A673 (cell line): ENCODE measurements around the gene SYNGR3.

ENCODE experiments used
- EZH2 ChIP-seq: fragments of 200-600 bp; sonication (generic); IDR thresholded peaks from 2 replicates; pipeline ENCODE4 v1.6.1; 2017; ENCODE audit warnings: borderline replicate concordance, low read depth, mild to moderate bottlenecking, mixed read lengths, antibody characterized with exemption, low read length; ENCODE audit not compliant: poor library complexity, severe bottlenecking
- TF ChIP-seq, protein P1 (sequence below): fragments of 300-800, 200-600 bp; sonication (generic); conservative IDR thresholded peaks from 2 replicates; pipeline ENCODE4 v1.5.1; 2017; ENCODE audit warnings: low read depth, mild to moderate bottlenecking, antibody characterized with exemption, low read length, moderate library complexity, mixed read lengths

DNA sequence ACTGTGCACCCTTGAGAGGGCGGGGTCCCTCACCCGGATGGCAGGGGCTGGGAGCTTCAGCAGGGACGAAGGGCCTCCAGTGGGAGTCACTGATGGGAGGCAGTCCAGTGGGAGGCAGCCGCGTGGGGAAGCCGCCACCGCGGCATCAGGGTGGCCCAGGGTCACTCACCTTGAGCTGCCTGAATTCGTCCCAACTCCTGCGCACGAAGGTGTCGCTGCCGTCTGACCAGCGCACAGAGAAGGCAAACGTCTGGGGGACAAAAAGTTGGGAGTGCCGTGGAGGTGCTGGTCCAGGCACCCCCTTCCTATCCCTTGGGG, 9.0 kb upstream of the SYNGR3 start:
- TF ChIP-seq, protein P1, sequence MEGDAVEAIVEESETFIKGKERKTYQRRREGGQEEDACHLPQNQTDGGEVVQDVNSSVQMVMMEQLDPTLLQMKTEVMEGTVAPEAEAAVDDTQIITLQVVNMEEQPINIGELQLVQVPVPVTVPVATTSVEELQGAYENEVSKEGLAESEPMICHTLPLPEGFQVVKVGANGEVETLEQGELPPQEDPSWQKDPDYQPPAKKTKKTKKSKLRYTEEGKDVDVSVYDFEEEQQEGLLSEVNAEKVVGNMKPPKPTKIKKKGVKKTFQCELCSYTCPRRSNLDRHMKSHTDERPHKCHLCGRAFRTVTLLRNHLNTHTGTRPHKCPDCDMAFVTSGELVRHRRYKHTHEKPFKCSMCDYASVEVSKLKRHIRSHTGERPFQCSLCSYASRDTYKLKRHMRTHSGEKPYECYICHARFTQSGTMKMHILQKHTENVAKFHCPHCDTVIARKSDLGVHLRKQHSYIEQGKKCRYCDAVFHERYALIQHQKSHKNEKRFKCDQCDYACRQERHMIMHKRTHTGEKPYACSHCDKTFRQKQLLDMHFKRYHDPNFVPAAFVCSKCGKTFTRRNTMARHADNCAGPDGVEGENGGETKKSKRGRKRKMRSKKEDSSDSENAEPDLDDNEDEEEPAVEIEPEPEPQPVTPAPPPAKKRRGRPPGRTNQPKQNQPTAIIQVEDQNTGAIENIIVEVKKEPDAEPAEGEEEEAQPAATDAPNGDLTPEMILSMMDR, result no peak
- TF ChIP-seq EZH2, result no peak
